OCI-LY7 (cell line): ENCODE measurements around the gene C21orf91. TPM values are rescaled to one million over a fixed set of nuclear protein-coding genes. Genes with fewer than 3 reads are reported as not detected.

Experiments
- BruUV-seq: library from RNA; stranded (reverse); fragments of 400-500 nt; replicated peaks from 2 replicates; lab custom pipeline; 2021; lab: Mats Ljungman, UMichigan
- CTCF ChIA-PET: fragments of 300-600 bp; sonication (Branson Sonifier 250); formaldehyde crosslinking; loops from one replicate; lab custom pipeline; 2022; ENCODE audit warnings: antibody characterized with exemption; ENCODE audit not compliant: unreplicated experiment; lab: Charles Lee
- POLR2A ChIA-PET: fragments of 300-600 bp; sonication (Branson Sonifier 250); formaldehyde crosslinking; loops from one replicate; lab custom pipeline; 2022; ENCODE audit warnings: antibody characterized with exemption; lab: Charles Lee
- DNase-seq: peaks from one replicate; pipeline ENCODE4 v3.0.0-alpha.2; 2015; ENCODE audit warnings: low spot score
- H2AFZ ChIP-seq: fragments of 200-600 bp; sonication (generic), shearing (Covaris generic); 2 replicates; pipeline ENCODE4 v1.6.1; 2014; ENCODE audit warnings: mild to moderate bottlenecking, antibody characterized with exemption, low read length, moderate library complexity
- H3K27ac ChIP-seq: fragments of 200-600 bp; sonication (generic); 2 replicates; pipeline ENCODE4 v1.5.1; 2014; ENCODE audit warnings: mixed run types, low read depth, mild to moderate bottlenecking, moderate library complexity, low read length, inconsistent platforms; ENCODE audit not compliant: poor library complexity, severe bottlenecking
- H3K36me3 ChIP-seq: fragments of 200-600 bp; sonication (generic); 2 replicates; pipeline ENCODE4 v1.6.1; 2014; ENCODE audit warnings: mild to moderate bottlenecking, antibody characterized with exemption, low read length, moderate library complexity, mixed read lengths; ENCODE audit not compliant: insufficient read depth
- H3K4me1 ChIP-seq: fragments of 200-600 bp; sonication (generic); 2 replicates; pipeline ENCODE4 v1.5.1; 2014; ENCODE audit warnings: mild to moderate bottlenecking, low read length; ENCODE audit not compliant: insufficient read depth, poor library complexity, severe bottlenecking
- H3K4me2 ChIP-seq: fragments of 200-600 bp; sonication (generic); 2 replicates; pipeline ENCODE4 v1.6.1; 2014; ENCODE audit warnings: mild to moderate bottlenecking, low read length
- H3K4me3 ChIP-seq: fragments of 200-600 bp; sonication (generic); 2 replicates; pipeline ENCODE4 v1.5.1; 2014; ENCODE audit warnings: mild to moderate bottlenecking, low read depth, low read length; ENCODE audit not compliant: poor library complexity, severe bottlenecking
- H3K79me2 ChIP-seq: fragments of 200-600 bp; sonication (generic); 2 replicates; pipeline ENCODE4 v1.6.1; 2016; ENCODE audit warnings: low read depth, mild to moderate bottlenecking, low read length, moderate library complexity, mixed read lengths; ENCODE audit not compliant: insufficient read depth
- H3K9me2 ChIP-seq: fragments of 200-600 bp; sonication (generic); 2 replicates; pipeline ENCODE4 v1.6.1; 2016; ENCODE audit warnings: mild to moderate bottlenecking, low read length, mixed read lengths; ENCODE audit not compliant: insufficient read depth
- H3K9me3 ChIP-seq: fragments of 200-600 bp; sonication (generic); 2 replicates; pipeline ENCODE4 v1.6.1; 2014; ENCODE audit warnings: mild to moderate bottlenecking, mixed run types, low read length, mixed read lengths
- H4K20me1 ChIP-seq: fragments of 200-600 bp; sonication (generic); 2 replicates; pipeline ENCODE4 v1.6.1; 2014; ENCODE audit warnings: mild to moderate bottlenecking, antibody characterized with exemption, low read length, moderate library complexity, mixed read lengths; ENCODE audit not compliant: insufficient read depth
- EZH2phosphoT487 ChIP-seq: fragments of 200-600 bp; sonication (generic); IDR thresholded peaks from 2 replicates; pipeline ENCODE4 v1.6.1; 2018; ENCODE audit warnings: low read depth, borderline replicate concordance, mild to moderate bottlenecking, mixed run types, antibody characterized with exemption, low read length, moderate library complexity, mixed read lengths
- intact Hi-C: fragments of 100-400 bp; cut with micrococcal nuclease; formaldehyde crosslinking; loops from one replicate; pipeline ENCODE4 v1.10.0; 2022; ENCODE audit not compliant: unreplicated experiment
- total RNA-seq, 2 experiments: library from RNA; depleted of rRNA in 1 of 2; stranded (reverse); fragments of >200 nt in 1 of 2; shearing (Covaris generic) in 1 of 2; gene quantifications; 2 replicates each; pipeline ENCODE4 v1.2.3, GENCODE V29; 2014 to 2022
- TF ChIP-seq, protein P1 (sequence below): fragments of 200-600 bp; sonication (generic); conservative IDR thresholded peaks from 2 replicates; pipeline ENCODE4 v1.5.1; 2014; ENCODE audit warnings: mild to moderate bottlenecking, antibody characterized with exemption, low read length, moderate library complexity, mixed read lengths

C21orf91 gene
- total RNA-seq, 2 experiments from 2014 or later, result 15.8 to 32.8 TPM

DNA sequence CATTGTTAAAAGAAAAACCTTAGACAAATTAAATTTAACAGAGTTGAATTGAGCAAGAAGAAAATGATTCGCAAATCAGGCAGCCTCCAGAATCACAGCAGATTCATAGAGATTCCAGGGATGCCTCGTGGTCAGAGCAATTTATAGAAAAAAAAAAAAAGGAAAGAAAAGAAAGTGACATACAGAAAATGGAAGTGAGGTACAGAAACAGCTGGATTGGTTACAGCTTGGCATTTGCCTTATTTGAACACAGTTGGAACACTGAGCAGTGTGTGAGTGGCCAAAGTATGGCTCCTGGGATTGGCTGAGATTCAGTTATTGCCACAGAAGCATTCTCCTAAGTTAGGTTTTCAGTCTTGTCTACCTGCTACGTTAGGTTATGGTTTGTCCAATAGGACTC lies 9.1 kb upstream of the C21orf91 start:
- no peaks in the 10 kb centered on the region for H3K36me3 ChIP-seq
- H4K20me1 ChIP-seq, result no peaks in the 10 kb centered on the region
- ChIA-PET CTCF (no interaction called here), POLR2A (interaction anchor here (1.5 kb wide), 1 partner anchor 47 kb away, joined by 7 read pairs; no protein-coding TSS in a partner anchor)
- H3K9me2 ChIP-seq, result 0 out of 2 replicates have a peak, but pooled peaks cover 4% of the 10 kb centered on the region
- no peak overlapping the region for H2AFZ ChIP-seq
- H3K4me3 ChIP-seq, result no peak overlapping the region
- H3K4me2 ChIP-seq, result no peak overlapping the region
- TF ChIP-seq EZH2phosphoT487, result no peak
- TF ChIP-seq, protein P1, sequence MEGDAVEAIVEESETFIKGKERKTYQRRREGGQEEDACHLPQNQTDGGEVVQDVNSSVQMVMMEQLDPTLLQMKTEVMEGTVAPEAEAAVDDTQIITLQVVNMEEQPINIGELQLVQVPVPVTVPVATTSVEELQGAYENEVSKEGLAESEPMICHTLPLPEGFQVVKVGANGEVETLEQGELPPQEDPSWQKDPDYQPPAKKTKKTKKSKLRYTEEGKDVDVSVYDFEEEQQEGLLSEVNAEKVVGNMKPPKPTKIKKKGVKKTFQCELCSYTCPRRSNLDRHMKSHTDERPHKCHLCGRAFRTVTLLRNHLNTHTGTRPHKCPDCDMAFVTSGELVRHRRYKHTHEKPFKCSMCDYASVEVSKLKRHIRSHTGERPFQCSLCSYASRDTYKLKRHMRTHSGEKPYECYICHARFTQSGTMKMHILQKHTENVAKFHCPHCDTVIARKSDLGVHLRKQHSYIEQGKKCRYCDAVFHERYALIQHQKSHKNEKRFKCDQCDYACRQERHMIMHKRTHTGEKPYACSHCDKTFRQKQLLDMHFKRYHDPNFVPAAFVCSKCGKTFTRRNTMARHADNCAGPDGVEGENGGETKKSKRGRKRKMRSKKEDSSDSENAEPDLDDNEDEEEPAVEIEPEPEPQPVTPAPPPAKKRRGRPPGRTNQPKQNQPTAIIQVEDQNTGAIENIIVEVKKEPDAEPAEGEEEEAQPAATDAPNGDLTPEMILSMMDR, result no peak
- H3K79me2 ChIP-seq, result no peaks in the 10 kb centered on the region
- H3K27ac ChIP-seq, result no peak overlapping the region
- no TSS peak for BruUV-seq
- H3K9me3 ChIP-seq, result 0 out of 2 replicates have a peak, but pooled peaks cover 4% of the 10 kb centered on the region
- DNase-seq, result no peak
- no peaks in the 10 kb centered on the region for H3K4me1 ChIP-seq
- intact Hi-C loops, result no loop called here

GRCh38 chr21:17823846-17824245 lies 4.7 kb upstream of the C21orf91 start:
- H2AFZ ChIP-seq, result no peak overlapping the region
- DNase-seq, result no peak
- intact Hi-C loops, result no loop called here
- H3K4me2 ChIP-seq, result no peak overlapping the region
- no peak for TF ChIP-seq EZH2phosphoT487
- TF ChIP-seq, protein P1, result no peak
- ChIA-PET CTCF (no interaction called here), POLR2A (interaction anchor here (1.5 kb wide), 1 partner anchor 10 kb away, joined by 3 read pairs; no protein-coding TSS in a partner anchor)
- peaks cover 11% of the 10 kb centered on the region for H3K4me1 ChIP-seq
- 0 out of 2 replicates have a peak, but pooled peaks cover 4% of the 10 kb centered on the region for H3K9me2 ChIP-seq
- H3K36me3 ChIP-seq, result no peaks in the 10 kb centered on the region
- H3K27ac ChIP-seq, result no peak overlapping the region
- H3K9me3 ChIP-seq, result 0 out of 2 replicates have a peak, but pooled peaks cover 4% of the 10 kb centered on the region
- BruUV-seq, result no TSS peak
- H3K4me3 ChIP-seq, result no peak overlapping the region
- peaks cover under 1% of the 10 kb centered on the region; the same call in 1 of the 2 replicates for H3K79me2 ChIP-seq
- H4K20me1 ChIP-seq, result no peaks in the 10 kb centered on the region

DNA sequence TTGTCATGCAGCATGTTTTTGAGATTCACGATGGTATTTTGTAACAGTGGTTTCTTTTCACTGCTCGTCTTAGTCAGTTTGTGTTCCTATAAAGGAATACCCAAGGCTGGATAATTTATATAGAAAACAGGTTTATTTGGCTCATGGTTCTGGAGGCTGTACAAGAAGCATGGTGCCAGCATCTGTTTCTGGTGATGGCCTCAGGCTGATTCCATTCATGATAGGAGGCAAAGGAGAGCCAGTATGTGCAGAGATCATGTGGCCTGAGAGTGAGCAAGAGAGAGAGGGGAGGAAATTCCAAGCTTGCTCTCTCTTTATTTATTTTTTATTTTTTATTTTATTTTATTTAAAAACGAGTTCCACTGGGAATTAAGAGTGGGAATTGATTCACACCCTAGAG lies 2.0 kb upstream of the C21orf91 start:
- DNase-seq, result no peak
- H2AFZ ChIP-seq, result peak overlapping the region; percentile 94; the same call in 1 of the 2 replicates
- no peak for TF ChIP-seq EZH2phosphoT487
- TF ChIP-seq, protein P1, result no peak
- H3K36me3 ChIP-seq, result peaks cover 9% of the 10 kb centered on the region
- 0 out of 2 replicates have a peak, but pooled peaks cover 4% of the 10 kb centered on the region for H3K9me3 ChIP-seq
- ChIA-PET CTCF (interaction anchor here (0.6 kb wide), 1 partner anchor 587 kb away, joined by 3 read pairs; no protein-coding TSS in a partner anchor), POLR2A (interaction anchor here (0.6 to 5.4 kb wide), 6 partner anchors 9 to 40 kb away, joined by 3 to 34 read pairs (median 4); no protein-coding TSS in a partner anchor)
- H3K4me1 ChIP-seq, result peaks cover 28% of the 10 kb centered on the region
- no peak overlapping the region for H3K27ac ChIP-seq
- intact Hi-C loops, result loop anchor here (2.0 kb wide), 1 partner anchor 208 kb away; the partner anchor contains the start of gene BTG3
- no peaks in the 10 kb centered on the region for H3K9me2 ChIP-seq
- H3K4me2 ChIP-seq, result peak overlapping the region; percentile 87
- H4K20me1 ChIP-seq, result peaks cover 9% of the 10 kb centered on the region; the same call in 1 of the 2 replicates
- H3K4me3 ChIP-seq, result peak overlapping the region; percentile 89
- no TSS peak for BruUV-seq
- peaks cover 28% of the 10 kb centered on the region for H3K79me2 ChIP-seq
